ENCODE data around the gene TAB2.
"Not testable (repeated sequence)": the region's sequence is repeated elsewhere in the genome, so short reads cannot be mapped to it uniquely, and the experiment has no call there.

The TAB2 gene

GRCh38 chr6:149459761-149460160 is 142.2 kb downstream of the TAB2 start:
- no peak for DNase-seq (ENCODE audit: low spot score)

DNA sequence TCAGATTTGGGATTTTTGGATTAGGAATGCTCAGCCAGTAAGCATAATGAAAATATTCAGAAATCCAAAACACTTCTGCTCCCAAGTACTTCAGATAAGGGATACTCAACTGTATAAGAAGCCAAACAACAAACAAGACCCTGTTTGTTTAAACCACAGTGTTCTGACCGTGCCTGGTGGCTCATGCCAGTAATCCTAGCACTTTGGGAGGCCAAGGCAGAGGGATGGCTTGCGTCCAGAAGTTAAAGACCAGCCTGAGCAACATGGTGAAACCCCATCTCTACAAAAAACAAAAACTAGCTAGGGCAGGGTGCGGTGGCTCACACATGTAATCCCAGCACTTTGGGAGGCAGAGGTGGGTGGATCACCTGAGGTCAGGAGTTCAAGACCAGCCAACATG is 142.7 kb downstream of the TAB2 start:
- DNase-seq (ENCODE audit: low spot score): not testable (repeated sequence)

All from left forelimb (tissue), 1 donor.